ENCODE measurements around the gene IPO13. TPM values are rescaled to one million over a fixed set of nuclear protein-coding genes. Genes with fewer than 3 reads are reported as not detected.

IPO13 gene
- total RNA-seq, result 9.7 and 18.2 TPM in 2 replicates

DNA sequence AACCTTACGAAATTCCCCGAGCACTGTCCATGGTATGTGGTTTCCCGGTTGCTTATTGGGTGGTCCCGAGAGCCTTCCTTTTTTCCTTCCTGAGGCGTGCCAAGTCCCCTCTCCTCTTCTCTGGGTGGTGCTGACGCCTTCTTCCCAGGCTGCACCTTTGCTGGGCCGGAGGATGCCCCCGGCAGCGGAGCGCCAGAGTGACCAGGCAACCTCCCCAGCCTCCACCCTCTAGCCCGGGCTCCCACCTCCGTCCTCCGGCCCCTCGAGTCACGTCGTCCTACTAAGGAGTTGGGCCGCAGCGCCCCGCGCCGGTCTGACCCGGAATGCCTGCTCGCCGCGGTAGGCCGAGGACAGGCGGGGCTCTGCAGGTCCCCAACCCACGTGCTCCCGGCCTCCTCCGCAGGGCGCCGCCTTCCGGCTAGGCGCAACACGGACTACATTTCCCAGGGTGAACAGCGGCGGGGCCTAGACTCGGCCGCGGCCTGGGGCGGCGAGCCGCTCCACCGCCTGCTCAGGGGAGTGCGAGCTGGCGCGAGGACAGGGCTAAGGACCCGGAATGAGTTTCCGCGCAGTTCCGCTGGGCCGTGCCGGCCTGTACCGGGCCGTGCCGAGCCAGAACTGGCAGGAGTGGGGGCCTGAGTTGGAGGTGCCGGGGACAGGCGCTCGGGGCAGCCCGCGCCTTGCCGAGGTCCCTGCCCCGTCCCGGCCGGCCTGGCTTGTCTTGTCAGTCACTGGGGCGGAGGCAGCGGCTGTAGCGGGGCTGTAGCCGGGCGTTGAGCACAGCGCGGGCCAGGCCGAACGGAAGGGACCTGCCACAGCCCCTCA lies at the start of gene IPO13:
Gene IPO13, plus strand, starts transcription at position 715 of the 825 bp plus-strand sequence. CDS start 651 bp downstream, outside the sequence.

GRCh38 chr1:43933386-43934100 lies 13.2 kb upstream of the IPO13 start, which contains the start of gene ARTN:
Gene ARTN (plus strand): TSS chr1:43933801. CDS start chr1:43935657, 1,856 bp downstream.

DNA sequence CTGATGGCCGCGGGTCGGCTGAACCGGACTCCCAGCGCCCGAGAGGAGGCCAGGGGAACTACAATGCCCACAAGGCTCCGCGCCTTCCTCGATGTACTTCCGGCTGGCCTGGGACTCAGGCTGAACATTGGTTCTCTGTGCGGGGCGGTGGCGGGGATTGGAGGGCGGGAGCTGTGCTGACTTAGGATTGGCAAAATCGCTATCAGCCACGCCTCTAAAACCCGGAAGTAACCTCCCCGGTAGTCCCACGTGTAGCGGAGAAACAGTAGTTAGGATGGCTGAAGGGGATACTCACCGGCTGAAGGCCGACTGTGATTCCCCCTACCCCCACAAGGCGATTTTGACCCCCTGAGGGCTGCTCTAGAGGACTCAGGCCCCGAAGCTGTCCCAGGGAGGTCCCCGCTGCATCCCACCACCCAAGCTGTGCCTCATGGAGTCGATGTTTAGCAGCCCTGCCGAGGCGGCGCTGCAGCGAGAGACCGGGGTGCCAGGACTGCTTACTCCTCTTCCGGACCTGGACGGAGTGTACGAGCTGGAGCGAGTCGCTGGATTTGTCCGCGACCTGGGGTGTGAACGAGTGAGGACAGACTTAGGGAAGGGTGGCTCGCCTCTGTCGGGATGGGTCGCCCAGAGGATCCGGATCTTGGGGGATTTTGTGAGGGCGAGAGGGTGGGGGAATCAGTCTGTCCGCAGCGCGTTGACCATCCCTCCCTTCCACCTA lies 23.2 kb downstream of the IPO13 start, which contains the start of gene DPH2:
Gene DPH2, plus strand, starts transcription at position 265 of the 721 bp plus-strand sequence. Its CDS starts 166 bp downstream, at position 431.

DNA sequence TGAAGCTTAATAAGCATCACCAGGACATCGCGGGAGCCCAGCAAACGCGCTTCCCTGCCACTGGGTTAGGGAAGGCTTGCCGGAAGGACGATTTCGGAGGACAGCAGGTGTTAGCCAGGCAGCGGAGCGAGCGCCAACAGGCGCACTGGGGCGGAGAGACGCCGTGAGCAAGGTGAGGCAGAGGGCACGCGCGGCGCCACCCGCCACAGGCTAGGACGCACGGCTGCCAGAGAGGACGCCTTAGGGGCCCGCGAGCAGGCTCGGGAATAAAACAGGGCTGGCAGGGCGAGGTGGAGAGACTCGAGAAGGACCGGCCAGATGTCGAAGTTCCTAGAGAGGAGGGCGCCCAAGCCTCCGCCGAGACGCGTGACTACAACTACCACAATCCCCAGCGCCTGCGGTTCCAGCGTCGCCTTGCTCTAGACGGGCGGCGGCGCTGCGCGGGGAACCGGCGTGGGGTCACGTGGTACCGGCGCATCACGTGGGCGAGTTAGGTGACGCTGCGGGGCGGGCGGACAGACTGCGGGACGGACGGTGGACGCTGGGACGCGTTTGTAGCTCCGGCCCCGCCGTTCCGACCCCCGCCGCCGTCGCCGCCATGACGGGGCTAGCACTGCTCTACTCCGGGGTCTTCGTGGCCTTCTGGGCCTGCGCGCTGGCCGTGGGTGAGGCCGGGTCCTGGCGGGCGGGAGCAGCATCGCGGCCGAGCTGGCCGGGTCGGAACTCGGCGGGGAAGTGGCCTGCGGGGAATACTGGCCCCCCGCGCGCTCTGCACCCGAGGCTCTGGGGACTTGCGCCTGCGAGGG lies 27.9 kb downstream of the IPO13 start, which contains the start of gene ATP6V0B:
Gene ATP6V0B, plus strand, starts transcription at position 518 of the 806 bp plus-strand sequence. Its CDS starts 81 bp downstream, at position 599.

GRCh38 chr1:43978551-43979260 lies 32.0 kb downstream of the IPO13 start, which contains the start of gene B4GALT2:
Gene B4GALT2 (plus strand): TSS chr1:43979210. CDS start chr1:43981161, 1,951 bp downstream.

GRCh38 chr1:43991476-43992231 lies 44.9 kb downstream of the IPO13 start, which contains the start of gene CCDC24:
Gene CCDC24 (plus strand): TSS chr1:43991599. CDS start chr1:43991879, 280 bp downstream.

Other genes starting within 250 kb of the IPO13 start
- gene ST3GAL3, start 239.4 kb upstream of the IPO13 start, total RNA-seq, result 12.2 and 14.3 TPM in 2 replicates
- gene ARTN, start 13.1 kb upstream of the IPO13 start, total RNA-seq, result 0.15 and 0.32 TPM in 2 replicates
- 19.2 and 23.4 TPM in 2 replicates for gene DPH2, start 23.1 kb downstream of the IPO13 start, total RNA-seq
- gene ATP6V0B, start 28.0 kb downstream of the IPO13 start, total RNA-seq, result 124 and 137 TPM in 2 replicates
- 50.6 and 85.8 TPM in 2 replicates for gene B4GALT2, start 32.3 kb downstream of the IPO13 start, total RNA-seq
- 1.9 and 2.6 TPM in 2 replicates for gene CCDC24, start 44.6 kb downstream of the IPO13 start, total RNA-seq
- 0.32 and 1.8 TPM in 2 replicates for gene SLC6A9, start 84.5 kb downstream of the IPO13 start, total RNA-seq
- not detected in 2 replicates for gene KLF17, start 171.9 kb downstream of the IPO13 start, total RNA-seq
- not detected in 2 replicates for gene KLF18, start 194.7 kb downstream of the IPO13 start, total RNA-seq